ENCODE results near the gene AKAP13.

AKAP13 gene

GRCh38 chr15:85477730-85478129 is 97.3 kb downstream of the AKAP13 start (continued):
- TF ChIP-seq PRDM10 (tag by site-specific recombination; IDR thresholded peaks at IDR 0.05) (peak; percentile 62), ZNF394 (tag by site-specific recombination; IDR thresholded peaks at IDR 0.05; ENCODE audit: borderline replicate concordance) (peak; percentile 78; the same call in 1 of the 2 replicates), ZNF561 (tag by site-specific recombination; IDR thresholded peaks at IDR 0.05; ENCODE audit: borderline replicate concordance) (no peak), ZNF600 (tag by site-specific recombination; IDR thresholded peaks at IDR 0.05) (peak; percentile 40; the same call in 1 of the 2 replicates), PRDM2 (tag by site-specific recombination; IDR thresholded peaks at IDR 0.05; ENCODE audit: borderline replicate concordance) (no peak), EGR2 (tag by site-specific recombination; IDR thresholded peaks at IDR 0.05; ENCODE audit: low read depth) (no peak), SP3 (tag by site-specific recombination; IDR thresholded peaks at IDR 0.05) (no peak)

GRCh38 chr15:85479071-85479647 is 98.8 kb downstream of the AKAP13 start:
- peaks cover 16% of the 10 kb centered on the region for H3K4me1 ChIP-seq (ENCODE audit: control insufficient read depth, insufficient read depth, low read length)
- peak; percentile 87 for TF ChIP-seq PRDM10 (tag by site-specific recombination; IDR thresholded peaks at IDR 0.05)
- no peak for TF ChIP-seq PBX3 (CRISPR knock-in tag; IDR thresholded peaks at IDR 0.05)
- H3K9me3 ChIP-seq (ENCODE audit: control insufficient read depth, insufficient read depth, low read depth, low read length), result no peaks in the 10 kb centered on the region
- no peak overlapping the region for H3K27ac ChIP-seq (ENCODE audit: extremely low read depth, low read depth, low read length)
- H3K36me3 ChIP-seq (ENCODE audit: control insufficient read depth in 2 of 2, insufficient read depth in 1 of 2, low read length in 2 of 2), result no peaks in the 10 kb centered on the region
- CTCF ChIA-PET, result interaction anchor here (0.6 to 1.2 kb wide), 6 partner anchors 9 to 314 kb away, joined by 3 to 6 read pairs (median 3); no protein-coding TSS in a partner anchor
- POLR2A ChIA-PET, result interaction anchor here (0.9 to 1.3 kb wide), 2 partner anchors 99 to 148 kb away, joined by 3 read pairs; partner anchors contain the start of gene AKAP13
- H3K4me3 ChIP-seq (ENCODE audit: low read depth, low read length), result no peak overlapping the region

All from HEK293 (cell line).